NCI-H1930 (cell line): Measurements from ENCODE around the gene TAS2R1.
"Not testable (repeated sequence)": the region's sequence is repeated elsewhere in the genome, so short reads cannot be mapped to it uniquely, and the experiment has no call there.

Source experiments
- DNase-seq, 2 experiments: peaks; one replicate each; lab custom pipeline; 2025; lab: John Stamatoyannopoulos, UW

TAS2R1 gene

GRCh38 chr5:9622971-9623421 lies 7.2 kb downstream of the TAS2R1 start:
- DNase-seq = no peak

- no peak for DNase-seq
These were observed 8.7 kb downstream of the TAS2R1 start for GRCh38 chr5:9621379-9621903.

- DNase-seq = no peak
These were observed 10.6 kb downstream of the TAS2R1 start for GRCh38 chr5:9619331-9620092.

- no peak for DNase-seq
These were observed 12.2 kb downstream of the TAS2R1 start for GRCh38 chr5:9617739-9618504.

- no peak for DNase-seq
These were observed 12.9 kb downstream of the TAS2R1 start for GRCh38 chr5:9617221-9617620.

GRCh38 chr5:9615331-9615730 lies 14.8 kb downstream of the TAS2R1 start:
- DNase-seq = no peak

- no peak for DNase-seq
These were observed 16.8 kb downstream of the TAS2R1 start for GRCh38 chr5:9613360-9613759.

GRCh38 chr5:9610969-9611368 lies 19.2 kb downstream of the TAS2R1 start:
- DNase-seq = no peak

- no peak for DNase-seq
These were observed 19.8 kb downstream of the TAS2R1 start for GRCh38 chr5:9610364-9610763.

GRCh38 chr5:9608093-9608492 lies 22.1 kb downstream of the TAS2R1 start:
- no peak for DNase-seq

GRCh38 chr5:9605041-9605838 lies 24.9 kb downstream of the TAS2R1 start:
- DNase-seq = no peak

- no peak for DNase-seq
These were observed 25.7 kb downstream of the TAS2R1 start for GRCh38 chr5:9604416-9604815.

GRCh38 chr5:9601055-9601739 lies 29.0 kb downstream of the TAS2R1 start:
- no peak for DNase-seq

- DNase-seq = no peak
These were observed 30.8 kb downstream of the TAS2R1 start for GRCh38 chr5:9599391-9599790.

GRCh38 chr5:9598329-9598728 lies 31.8 kb downstream of the TAS2R1 start:
- DNase-seq = not testable (repeated sequence)

- DNase-seq = not testable (repeated sequence)
These were observed 32.8 kb downstream of the TAS2R1 start for GRCh38 chr5:9597322-9597721.

GRCh38 chr5:9596824-9597223 lies 33.3 kb downstream of the TAS2R1 start:
- no peak for DNase-seq

- DNase-seq = no peak
These were observed 33.9 kb downstream of the TAS2R1 start for GRCh38 chr5:9596171-9596780.

GRCh38 chr5:9594913-9595312 lies 35.2 kb downstream of the TAS2R1 start:
- no peak for DNase-seq

GRCh38 chr5:9589049-9589835 lies 40.9 kb downstream of the TAS2R1 start:
- no peak for DNase-seq
